Measurements from ENCODE around the gene ZNF177. TPM values are rescaled to one million over a fixed set of nuclear protein-coding genes. Genes with fewer than 3 reads are reported as not detected.

The ZNF177 gene
- 0.43 to 0.76 TPM (median 0.58 TPM) in 5 replicates for total RNA-seq (2022; extraction: Qiagen RNA extraction)

GRCh38 chr19:9362905-9363304, at the start of gene ZNF177:
Gene ZNF177, plus strand, starts transcription at chr19:9363013. Its CDS starts 15,299 bp downstream, at chr19:9378312.

DNA sequence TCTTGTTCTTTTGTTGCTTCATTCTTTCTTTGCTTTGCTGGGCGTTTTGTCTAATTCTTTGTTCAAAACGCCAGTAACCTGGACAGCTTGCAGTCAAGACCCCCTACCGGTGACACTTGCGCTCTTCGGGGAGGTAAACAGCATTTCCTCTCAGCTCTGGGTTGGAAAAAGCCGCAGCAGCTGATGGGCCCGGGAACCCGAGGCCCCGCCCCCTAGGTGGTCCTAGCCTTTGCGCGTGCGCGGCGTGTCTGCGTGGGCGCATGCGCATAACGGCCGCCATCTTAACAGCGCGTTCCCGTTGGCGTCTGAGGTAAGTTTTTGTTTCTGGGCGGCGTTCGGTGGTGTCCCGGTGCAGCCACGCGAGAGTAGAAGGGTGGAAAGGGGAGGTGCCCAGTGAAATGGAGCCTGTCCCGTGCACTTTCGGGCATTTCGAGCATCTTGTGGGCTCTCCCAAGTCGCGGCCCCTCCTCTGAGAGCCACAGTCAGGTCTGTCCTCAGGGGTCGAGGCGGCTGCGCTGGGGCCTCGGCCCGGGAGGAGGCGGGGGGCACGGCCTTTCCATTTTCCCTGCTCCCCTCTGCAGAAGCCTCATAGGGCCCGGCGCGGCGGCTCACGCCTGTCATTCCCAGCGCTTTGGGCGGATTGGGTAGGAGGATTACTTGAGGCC, 38.8 kb upstream of the ZNF177 start, which contains the start of gene ZNF559:
Gene ZNF559, plus strand, starts transcription at position 261 of the 665 bp plus-strand sequence. CDS start 14,371 bp downstream, outside the sequence.

Other genes starting within 250 kb of the ZNF177 start
- not detected in 5 replicates for gene OR7G1, start 247.2 kb upstream of the ZNF177 start, total RNA-seq (2022; extraction: Qiagen RNA extraction)
- gene OR7G3, start 236.1 kb upstream of the ZNF177 start, total RNA-seq (2022; extraction: Qiagen RNA extraction): not detected in 5 replicates
- gene ZNF317, start 222.6 kb upstream of the ZNF177 start, total RNA-seq (2022; extraction: Qiagen RNA extraction): 15.4 to 19.9 TPM (median 18.6 TPM) in 5 replicates
- not detected in 5 replicates for gene OR7D2, start 184.0 kb upstream of the ZNF177 start, total RNA-seq (2022; extraction: Qiagen RNA extraction)
- gene OR7D4, start 143.4 kb upstream of the ZNF177 start, total RNA-seq (2022; extraction: Qiagen RNA extraction): not detected in 5 replicates
- gene OR7E24, start 112.1 kb upstream of the ZNF177 start, total RNA-seq (2022; extraction: Qiagen RNA extraction): not detected in 5 replicates
- 0.85 to 1.4 TPM (median 1.3 TPM) in 5 replicates for gene ZNF699, start 53.2 kb upstream of the ZNF177 start, total RNA-seq (2022; extraction: Qiagen RNA extraction)
- 4.5 to 5.6 TPM (median 4.7 TPM) in 5 replicates for gene ZNF559, start 38.8 kb upstream of the ZNF177 start, total RNA-seq (2022; extraction: Qiagen RNA extraction)
- gene ZNF266, start 72.6 kb downstream of the ZNF177 start, total RNA-seq (2022; extraction: Qiagen RNA extraction): 2.9 to 4.4 TPM (median 3.4 TPM) in 5 replicates
- gene ZNF560, start 135.6 kb downstream of the ZNF177 start, total RNA-seq (2022; extraction: Qiagen RNA extraction): not detected in 5 replicates
- gene ZNF426, start 175.6 kb downstream of the ZNF177 start, total RNA-seq (2022; extraction: Qiagen RNA extraction): 0.56 to 1.4 TPM (median 0.99 TPM) in 5 replicates
- gene ZNF121, start 221.5 kb downstream of the ZNF177 start, total RNA-seq (2022; extraction: Qiagen RNA extraction): 3.0 to 4.5 TPM (median 3.0 TPM) in 5 replicates

Measured in A549 treated with Hydrocortisone at 1 μM for 4 hours (cell line).